ENCODE measurements around the gene LCORL.
A peak's percentile ranks its signal among the peaks of the same experiment; 100 is the strongest.
"Not testable (repeated sequence)": the region's sequence is repeated elsewhere in the genome, so short reads cannot be mapped to it uniquely, and the experiment has no call there.

The LCORL gene

GRCh38 chr4:18042012-18042411, 20.5 kb upstream of the LCORL start:
- H3K9me3 ChIP-seq (ENCODE audit: low read length), result no peaks in the 10 kb centered on the region
- no peak overlapping the region for H3K4me3 ChIP-seq (ENCODE audit: low read depth in 1 of 2, low read length in 2 of 2)
- H3K4me1 ChIP-seq (ENCODE audit: insufficient read depth, low read length), result no peaks in the 10 kb centered on the region
- H3K27ac ChIP-seq (ENCODE audit: low read depth, low read length), result no peak overlapping the region
- no peaks in the 10 kb centered on the region for H3K27me3 ChIP-seq (ENCODE audit: control insufficient read depth in 1 of 2, insufficient read depth in 2 of 2, low read length in 2 of 2)
- no peak overlapping the region for H3K9ac ChIP-seq (ENCODE audit: low read length)
- no peaks in the 10 kb centered on the region for H3K36me3 ChIP-seq (ENCODE audit: insufficient read depth, low read length)

DNA sequence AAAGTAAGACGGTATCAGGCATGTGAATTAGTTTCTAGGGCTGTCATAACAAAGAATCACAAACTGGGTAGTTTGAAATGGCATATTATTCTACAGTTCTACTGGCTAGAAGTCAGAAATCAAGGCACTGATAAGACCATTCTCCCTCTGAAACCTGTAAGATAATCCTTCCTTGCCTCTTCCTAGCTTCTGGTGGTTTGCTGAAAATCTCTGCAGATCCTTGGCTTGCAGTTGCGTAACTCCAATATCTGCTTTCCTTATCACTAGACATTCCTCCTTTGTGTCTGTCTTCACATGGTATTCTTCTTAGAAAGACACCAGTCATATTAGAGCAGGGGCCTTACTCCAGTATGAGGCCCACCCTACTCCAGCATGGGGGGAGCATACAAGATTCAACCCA, 19.6 kb upstream of the LCORL start:
- no peaks in the 10 kb centered on the region for H3K9me3 ChIP-seq (ENCODE audit: low read length)
- no peak overlapping the region for H3K27ac ChIP-seq (ENCODE audit: low read depth, low read length)
- H3K36me3 ChIP-seq (ENCODE audit: insufficient read depth, low read length), result no peaks in the 10 kb centered on the region
- H3K27me3 ChIP-seq (ENCODE audit: control insufficient read depth in 1 of 2, insufficient read depth in 2 of 2, low read length in 2 of 2), result no peaks in the 10 kb centered on the region
- H3K9ac ChIP-seq (ENCODE audit: low read length), result no peak overlapping the region
- H3K4me1 ChIP-seq (ENCODE audit: insufficient read depth, low read length), result no peaks in the 10 kb centered on the region
- no peak overlapping the region for H3K4me3 ChIP-seq (ENCODE audit: low read depth in 1 of 2, low read length in 2 of 2)

DNA sequence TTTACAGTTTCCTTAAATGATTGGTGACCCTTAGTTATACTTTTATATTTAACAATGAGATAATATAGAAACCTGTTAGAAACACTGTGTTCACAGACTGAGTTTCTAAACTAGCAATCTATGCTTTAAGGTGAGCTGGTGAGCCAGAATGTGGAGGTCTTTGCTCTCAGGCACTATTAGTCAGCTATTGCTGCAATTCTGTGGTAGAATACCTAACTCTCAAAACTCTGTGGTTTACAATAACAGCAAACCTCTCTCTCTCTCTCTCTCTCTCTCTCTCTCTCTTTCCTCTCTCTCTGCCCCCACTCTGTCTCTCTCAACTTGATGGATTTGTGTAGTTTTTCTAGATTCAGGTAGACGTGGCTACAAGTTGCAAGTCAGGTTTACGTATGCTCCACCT, 17.6 kb upstream of the LCORL start:
- no peaks in the 10 kb centered on the region for H3K9me3 ChIP-seq (ENCODE audit: low read length)
- no peaks in the 10 kb centered on the region for H3K36me3 ChIP-seq (ENCODE audit: insufficient read depth, low read length)
- H3K4me1 ChIP-seq (ENCODE audit: insufficient read depth, low read length), result no peaks in the 10 kb centered on the region
- H3K27ac ChIP-seq (ENCODE audit: low read depth, low read length), result no peak overlapping the region
- no peak overlapping the region for H3K4me3 ChIP-seq (ENCODE audit: low read depth in 1 of 2, low read length in 2 of 2)
- H3K27me3 ChIP-seq (ENCODE audit: control insufficient read depth in 1 of 2, insufficient read depth in 2 of 2, low read length in 2 of 2), result no peaks in the 10 kb centered on the region
- H3K9ac ChIP-seq (ENCODE audit: low read length), result no peak overlapping the region

GRCh38 chr4:18036369-18036768, 14.8 kb upstream of the LCORL start:
- not testable (repeated sequence) for H3K9me3 ChIP-seq (ENCODE audit: low read length); H3K27me3 ChIP-seq (ENCODE audit: control insufficient read depth in 1 of 2, insufficient read depth in 2 of 2, low read length in 2 of 2); H3K4me3 ChIP-seq (ENCODE audit: low read depth in 1 of 2, low read length in 2 of 2); H3K4me1 ChIP-seq (ENCODE audit: insufficient read depth, low read length); H3K27ac ChIP-seq (ENCODE audit: low read depth, low read length); H3K9ac ChIP-seq (ENCODE audit: low read length); H3K36me3 ChIP-seq (ENCODE audit: insufficient read depth, low read length)

DNA sequence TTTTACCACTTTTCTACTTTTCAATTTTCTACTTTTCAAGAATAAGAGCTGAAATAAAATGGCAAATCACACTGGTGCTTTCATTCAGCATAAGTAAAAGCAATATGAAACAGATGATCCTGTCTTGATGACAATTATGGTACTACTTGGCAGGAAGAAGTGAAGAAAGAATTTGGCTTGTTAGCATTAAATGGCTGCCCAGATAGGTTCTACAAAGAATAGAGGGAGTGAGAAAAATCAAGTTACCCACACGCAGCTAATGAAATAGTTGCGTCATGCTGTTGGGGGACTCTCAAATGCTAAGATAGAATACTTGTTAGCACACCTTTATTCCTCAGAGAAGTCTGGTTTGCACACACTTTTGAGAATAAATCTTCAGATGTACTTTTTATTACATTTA, 12.5 kb upstream of the LCORL start:
- no peak overlapping the region for H3K27ac ChIP-seq (ENCODE audit: low read depth, low read length)
- no peaks in the 10 kb centered on the region for H3K9me3 ChIP-seq (ENCODE audit: low read length)
- H3K9ac ChIP-seq (ENCODE audit: low read length), result no peak overlapping the region
- H3K4me3 ChIP-seq (ENCODE audit: low read depth in 1 of 2, low read length in 2 of 2), result no peak overlapping the region
- no peaks in the 10 kb centered on the region for H3K27me3 ChIP-seq (ENCODE audit: control insufficient read depth in 1 of 2, insufficient read depth in 2 of 2, low read length in 2 of 2)
- no peaks in the 10 kb centered on the region for H3K4me1 ChIP-seq (ENCODE audit: insufficient read depth, low read length)
- no peaks in the 10 kb centered on the region for H3K36me3 ChIP-seq (ENCODE audit: insufficient read depth, low read length)

DNA sequence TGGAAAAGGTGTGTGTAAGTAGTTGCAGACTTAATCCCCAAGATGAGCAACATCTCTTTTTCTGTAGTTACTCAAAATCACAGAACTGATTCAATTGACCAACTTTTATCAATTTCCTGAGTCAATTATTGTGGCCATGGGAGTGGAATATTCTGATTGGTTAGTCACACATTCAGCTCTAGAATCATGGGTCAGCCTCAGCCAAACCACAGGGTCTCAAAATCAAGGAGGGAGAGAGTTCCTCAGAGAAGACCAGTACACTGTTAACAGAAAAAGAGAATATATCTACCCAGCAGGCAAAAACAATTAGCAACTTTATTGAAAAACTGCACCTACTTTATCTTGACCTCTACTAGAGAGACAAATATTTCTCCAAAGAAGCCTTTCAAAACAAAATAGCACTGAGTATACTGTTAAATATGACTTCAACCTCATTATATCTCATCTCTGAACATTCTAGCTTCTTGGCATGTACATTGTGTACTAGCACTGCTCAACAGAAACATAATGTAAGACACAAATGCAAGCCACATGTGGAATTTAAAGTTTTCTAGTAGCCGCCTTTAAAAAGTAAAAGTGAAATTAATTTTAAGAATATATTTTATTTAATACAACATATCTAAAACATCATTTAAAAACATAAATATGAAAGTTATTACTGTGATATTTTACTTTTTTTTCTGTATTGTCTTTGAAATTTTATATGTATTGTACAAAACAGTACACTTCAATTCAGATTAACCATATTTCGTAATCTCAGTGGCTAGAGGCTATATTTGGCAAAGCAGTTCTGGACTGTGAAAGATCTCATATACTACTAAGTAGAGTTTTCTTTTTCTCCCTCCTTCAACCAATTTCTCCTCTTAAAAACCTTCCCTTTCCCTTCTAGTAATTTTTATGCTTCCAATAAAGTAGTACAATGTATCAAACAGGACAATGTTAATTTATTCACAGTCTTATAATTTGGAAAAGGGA, 11.8 kb upstream of the LCORL start:
- H3K27me3 ChIP-seq (ENCODE audit: control insufficient read depth in 1 of 2, insufficient read depth in 2 of 2, low read length in 2 of 2), result no peaks in the 10 kb centered on the region
- no peak overlapping the region for H3K4me3 ChIP-seq (ENCODE audit: low read depth in 1 of 2, low read length in 2 of 2)
- H3K36me3 ChIP-seq (ENCODE audit: insufficient read depth, low read length), result no peaks in the 10 kb centered on the region
- no peak overlapping the region for H3K9ac ChIP-seq (ENCODE audit: low read length)
- H3K27ac ChIP-seq (ENCODE audit: low read depth, low read length), result no peak overlapping the region
- H3K4me1 ChIP-seq (ENCODE audit: insufficient read depth, low read length), result no peaks in the 10 kb centered on the region
- no peaks in the 10 kb centered on the region for H3K9me3 ChIP-seq (ENCODE audit: low read length)

- Histone ChIP-seq H3K9me3 (ENCODE audit: low read length) (no peaks in the 10 kb centered on the region), H3K36me3 (ENCODE audit: insufficient read depth, low read length) (no peaks in the 10 kb centered on the region), H3K27ac (ENCODE audit: low read depth, low read length) (no peak overlapping the region), H3K4me3 (ENCODE audit: low read depth in 1 of 2, low read length in 2 of 2) (no peak overlapping the region), H3K27me3 (ENCODE audit: control insufficient read depth in 1 of 2, insufficient read depth in 2 of 2, low read length in 2 of 2) (no peaks in the 10 kb centered on the region), H3K9ac (ENCODE audit: low read length) (no peak overlapping the region), H3K4me1 (ENCODE audit: insufficient read depth, low read length) (peaks cover 6% of the 10 kb centered on the region)
Measured at GRCh38 chr4:18025288-18025687, 3.7 kb upstream of the LCORL start.

DNA sequence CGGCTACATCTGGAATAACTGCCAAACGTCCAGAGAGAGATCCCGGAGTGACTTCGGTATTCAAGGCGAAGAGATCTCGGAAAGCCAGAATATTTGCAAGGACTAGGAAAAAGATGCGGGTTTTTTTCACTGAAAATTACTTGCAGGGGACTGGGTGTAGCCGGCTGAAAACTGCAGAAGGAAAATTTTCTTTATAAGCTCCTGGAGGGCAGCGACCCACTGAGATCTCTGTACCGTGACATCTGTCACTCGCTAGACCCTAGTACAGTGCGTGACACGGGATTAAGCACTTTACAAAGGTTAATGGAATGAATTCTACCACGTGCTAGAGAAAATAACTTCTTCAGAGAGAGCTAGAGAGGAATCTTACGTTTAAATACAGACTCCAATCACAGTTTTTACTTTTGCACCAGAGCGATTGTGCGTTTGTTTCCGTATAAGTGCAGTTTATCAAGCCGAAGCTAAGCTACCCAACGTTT, 1.1 kb upstream of the LCORL start:
- H3K27ac ChIP-seq (ENCODE audit: low read depth, low read length), result peak overlapping the region; percentile 87
- peaks cover 15% of the 10 kb centered on the region for H3K4me1 ChIP-seq (ENCODE audit: insufficient read depth, low read length)
- H3K4me3 ChIP-seq (ENCODE audit: low read depth in 1 of 2, low read length in 2 of 2), result peak overlapping the region; percentile 77 to 97
- H3K27me3 ChIP-seq (ENCODE audit: control insufficient read depth in 1 of 2, insufficient read depth in 2 of 2, low read length in 2 of 2), result no peaks in the 10 kb centered on the region
- H3K9me3 ChIP-seq (ENCODE audit: low read length), result no peaks in the 10 kb centered on the region
- no peaks in the 10 kb centered on the region for H3K36me3 ChIP-seq (ENCODE audit: insufficient read depth, low read length)
- H3K9ac ChIP-seq (ENCODE audit: low read length), result peak overlapping the region; percentile 24

DNA sequence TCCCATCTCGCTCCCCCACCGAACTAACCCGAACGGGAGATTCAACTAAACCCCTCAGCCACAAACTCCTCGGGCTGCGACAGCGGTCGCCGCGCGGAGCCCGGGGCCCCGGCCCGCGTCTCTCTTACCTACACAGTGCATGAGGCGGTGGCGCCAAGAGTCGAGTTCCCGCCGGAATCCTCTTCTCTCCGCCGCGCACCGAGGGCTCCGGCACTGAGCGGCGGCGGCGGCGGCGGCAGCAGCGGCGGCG, 160 bp downstream of the LCORL start:
- Histone ChIP-seq H3K36me3 (ENCODE audit: insufficient read depth, low read length) (no peaks in the 10 kb centered on the region), H3K27me3 (ENCODE audit: control insufficient read depth in 1 of 2, insufficient read depth in 2 of 2, low read length in 2 of 2) (no peaks in the 10 kb centered on the region), H3K9ac (ENCODE audit: low read length) (no peak overlapping the region), H3K9me3 (ENCODE audit: low read length) (no peaks in the 10 kb centered on the region), H3K4me3 (ENCODE audit: low read depth in 1 of 2, low read length in 2 of 2) (peak overlapping the region; percentile 77 to 97), H3K27ac (ENCODE audit: low read depth, low read length) (peak overlapping the region; percentile 87), H3K4me1 (ENCODE audit: insufficient read depth, low read length) (peaks cover 15% of the 10 kb centered on the region)

DNA sequence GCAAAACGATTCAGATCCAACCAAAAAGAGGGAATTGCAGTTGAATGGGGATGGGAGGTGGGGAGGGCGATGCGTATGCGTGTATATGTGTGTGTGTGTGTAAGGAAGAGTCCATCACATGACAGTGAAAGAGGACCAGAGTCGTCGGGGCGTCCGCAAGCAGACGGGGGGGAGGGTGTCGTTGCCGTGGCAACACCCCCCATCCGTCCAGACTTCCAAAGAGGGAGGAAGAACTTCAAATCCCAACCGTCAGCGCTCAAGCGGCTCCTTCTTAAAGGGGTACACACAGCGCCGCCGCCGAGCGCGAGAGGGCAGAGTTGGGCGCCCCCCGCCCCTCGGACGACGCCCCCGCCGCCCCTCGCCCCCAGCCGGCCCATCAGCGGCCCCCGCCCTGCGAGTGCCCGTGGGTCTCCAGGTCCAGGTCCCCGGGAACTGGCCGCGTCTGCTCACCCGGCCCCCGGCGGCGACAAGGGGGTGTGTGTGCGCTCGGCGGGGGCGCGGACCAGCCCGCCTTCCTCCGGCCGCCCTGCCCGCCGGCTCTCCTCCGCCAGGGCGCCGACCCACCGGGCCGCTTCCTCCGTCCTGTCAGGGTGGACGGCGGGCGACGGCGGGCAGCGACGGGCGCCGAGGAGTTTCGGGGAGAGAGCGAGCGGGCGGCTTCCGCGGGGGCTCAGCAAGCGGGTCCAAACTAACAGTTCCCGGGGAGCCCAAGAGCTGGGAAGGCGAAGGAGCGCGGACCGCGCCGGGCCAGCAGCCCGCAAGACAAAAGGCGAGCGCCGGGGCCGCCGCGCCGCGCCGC, 685 bp downstream of the LCORL start:
- Histone ChIP-seq H3K27ac (ENCODE audit: low read depth, low read length) (peak overlapping the region; percentile 87), H3K27me3 (ENCODE audit: control insufficient read depth in 1 of 2, insufficient read depth in 2 of 2, low read length in 2 of 2) (no peaks in the 10 kb centered on the region), H3K4me1 (ENCODE audit: insufficient read depth, low read length) (peaks cover 15% of the 10 kb centered on the region)

GRCh38 chr4:18020145-18020670, 1.3 kb downstream of the LCORL start:
- no peaks in the 10 kb centered on the region for H3K9me3 ChIP-seq (ENCODE audit: low read length)
- peak overlapping the region; percentile 67 to 97 for H3K4me3 ChIP-seq (ENCODE audit: low read depth in 1 of 2, low read length in 2 of 2)
- H3K27ac ChIP-seq (ENCODE audit: low read depth, low read length), result peak overlapping the region; percentile 12
- H3K36me3 ChIP-seq (ENCODE audit: insufficient read depth, low read length), result no peaks in the 10 kb centered on the region
- H3K9ac ChIP-seq (ENCODE audit: low read length), result peak overlapping the region; percentile 33
- peaks cover 15% of the 10 kb centered on the region for H3K4me1 ChIP-seq (ENCODE audit: insufficient read depth, low read length)
- H3K27me3 ChIP-seq (ENCODE audit: control insufficient read depth in 1 of 2, insufficient read depth in 2 of 2, low read length in 2 of 2), result no peaks in the 10 kb centered on the region

More for the DNA sequence above, 685 bp downstream of the LCORL start:
- H3K9me3 ChIP-seq (ENCODE audit: low read length), result no peaks in the 10 kb centered on the region
- no peaks in the 10 kb centered on the region for H3K36me3 ChIP-seq (ENCODE audit: insufficient read depth, low read length)
- peak overlapping the region; percentile 77 to 97 for H3K4me3 ChIP-seq (ENCODE audit: low read depth in 1 of 2, low read length in 2 of 2)
- peak overlapping the region; percentile 33 for H3K9ac ChIP-seq (ENCODE audit: low read length)

Measured in muscle layer of colon (tissue), 2 donors.